GM19240 (cell line): Measurements from ENCODE around the gene SOX21.
"Not testable (repeated sequence)": the region's sequence is repeated elsewhere in the genome, so short reads cannot be mapped to it uniquely, and the experiment has no call there.

Experiments used
- DNase-seq: peaks from one replicate; pipeline ENCODE4 v3.0.0; 2011; ENCODE audit warnings: low spot score; ENCODE audit not compliant: insufficient read length

The SOX21 gene

GRCh38 chr13:94712287-94712811 is at the start of gene SOX21:
SOX21 (minus strand) TSS chr13:94712545; CDS start chr13:94712049, 496 bp downstream.
- DNase-seq = no peak

GRCh38 chr13:94761407-94761806 is 49.1 kb upstream of the SOX21 start:
- DNase-seq = no peak

GRCh38 chr13:94759120-94759728 is 46.9 kb upstream of the SOX21 start:
- DNase-seq = no peak

GRCh38 chr13:94758436-94758960 is 46.2 kb upstream of the SOX21 start:
- DNase-seq = no peak

- no peak for DNase-seq
These were observed 41.0 kb upstream of the SOX21 start for GRCh38 chr13:94753327-94753726.

GRCh38 chr13:94749162-94749561 is 36.8 kb upstream of the SOX21 start:
- DNase-seq = no peak

GRCh38 chr13:94739235-94739634 is 26.9 kb upstream of the SOX21 start:
- DNase-seq = no peak

GRCh38 chr13:94731028-94731427 is 18.7 kb upstream of the SOX21 start:
- DNase-seq = no peak

GRCh38 chr13:94729941-94730340 is 17.6 kb upstream of the SOX21 start:
- not testable (repeated sequence) for DNase-seq

- no peak for DNase-seq
These were observed 14.1 kb upstream of the SOX21 start for GRCh38 chr13:94726425-94726824.

- DNase-seq = no peak
These were observed 10.4 kb upstream of the SOX21 start for GRCh38 chr13:94722609-94723345.

- DNase-seq = not testable (repeated sequence)
These were observed 6.4 kb upstream of the SOX21 start for GRCh38 chr13:94718697-94719096.

GRCh38 chr13:94717916-94718315 is 5.6 kb upstream of the SOX21 start:
- DNase-seq = no peak

- no peak for DNase-seq
These were observed 3.7 kb upstream of the SOX21 start for GRCh38 chr13:94716016-94716415.

- DNase-seq = no peak
These were observed 1.3 kb upstream of the SOX21 start for GRCh38 chr13:94713561-94714182.

GRCh38 chr13:94712812-94713560 is 641 bp upstream of the SOX21 start:
- DNase-seq = no peak

- no peak for DNase-seq
These were observed 621 bp downstream of the SOX21 start for GRCh38 chr13:94711561-94712286.

- no peak for DNase-seq
These were observed 1.3 kb downstream of the SOX21 start for GRCh38 chr13:94710881-94711560.

- DNase-seq = no peak
These were observed 2.1 kb downstream of the SOX21 start for GRCh38 chr13:94710065-94710781.
